Liver (tissue), 9 donors: ENCODE measurements around the gene RASSF7. TPM values are rescaled to one million over a fixed set of nuclear protein-coding genes. Genes with fewer than 3 reads are reported as not detected.
"Not testable (repeated sequence)": the region's sequence is repeated elsewhere in the genome, so short reads cannot be mapped to it uniquely, and the experiment has no call there.

Experiments
- DNase-seq: peaks from one replicate; pipeline ENCODE4 v3.0.0-alpha.2; 2017; ENCODE audit warnings: low spot score
- H3K27ac ChIP-seq, 2 donors: one replicate each; pipeline ENCODE4 v1.7.0; 2013; ENCODE audit warnings: inconsistent platforms in 2 of 2, low read length in 2 of 2, control low read depth in 1 of 2, low read depth in 1 of 2, mild to moderate bottlenecking in 1 of 2
- H3K27me3 ChIP-seq, 4 donors: one replicate each; pipeline versions ENCODE4 v1.6.1 to v1.7.0; 2013; ENCODE audit warnings: low read length in 3 of 4, inconsistent platforms in 1 of 4, mild to moderate bottlenecking in 1 of 4, moderate library complexity in 1 of 4; ENCODE audit not compliant: control insufficient read depth in 4 of 4, insufficient read depth in 4 of 4
- H3K36me3 ChIP-seq, 4 donors: one replicate each; pipeline versions ENCODE4 v1.6.1 to v1.7.0; 2013; ENCODE audit warnings: low read length in 3 of 4, mild to moderate bottlenecking in 3 of 4, low read depth in 1 of 4, moderate library complexity in 1 of 4; ENCODE audit not compliant: control insufficient read depth in 4 of 4, insufficient read depth in 3 of 4
- H3K4me1 ChIP-seq, 4 donors: one replicate each; pipeline versions ENCODE4 v1.6.1 to v1.7.0; 2013; ENCODE audit warnings: low read length in 3 of 4, mild to moderate bottlenecking in 3 of 4, moderate library complexity in 1 of 4; ENCODE audit not compliant: control insufficient read depth in 4 of 4, insufficient read depth in 4 of 4
- H3K4me3 ChIP-seq, 3 donors: one replicate each; pipeline versions ENCODE4 v1.6.1 to v1.7.0; 2013; ENCODE audit warnings: low read length in 3 of 3, control low read depth in 1 of 3, low read depth in 1 of 3, mild to moderate bottlenecking in 1 of 3
- H3K9ac ChIP-seq, 2 donors: one replicate each; pipeline ENCODE4 v1.7.0; 2013; ENCODE audit warnings: low read length in 2 of 2, mild to moderate bottlenecking in 2 of 2, moderate library complexity in 2 of 2, control low read depth in 1 of 2, low read depth in 1 of 2
- H3K9me3 ChIP-seq, 4 donors: one replicate each; pipeline versions ENCODE4 v1.6.1 to v1.7.0; 2013; ENCODE audit warnings: low read length in 3 of 4; ENCODE audit not compliant: control insufficient read depth in 4 of 4
- ATF3 ChIP-seq: IDR thresholded peaks from 2 replicates; pipeline ENCODE4 v1.6.1; 2016; ENCODE audit warnings: antibody characterized with exemption
- CTCF ChIP-seq: fragments of 150-350 bp; IDR thresholded peaks from 2 replicates; pipeline ENCODE4 v1.5.1; 2017; ENCODE audit warnings: improper control_type of control experiment, low read depth, low read length; ENCODE audit not compliant: missing input control
- EGR1 ChIP-seq, 2 donors: IDR thresholded peaks; 2 replicates each; pipeline ENCODE4 v1.6.1; 2016 to 2018; ENCODE audit warnings: antibody characterized with exemption in 2 of 2, low read depth in 2 of 2
- FOXA1 ChIP-seq: IDR thresholded peaks from 2 replicates; pipeline ENCODE4 v1.6.1; 2016; ENCODE audit warnings: antibody characterized with exemption
- FOXA2 ChIP-seq: IDR thresholded peaks from 2 replicates; pipeline ENCODE4 v1.6.1; 2016; ENCODE audit warnings: antibody characterized with exemption
- GABPA ChIP-seq, 2 donors: IDR thresholded peaks in 1 of 2; conservative IDR thresholded peaks in 1 of 2; 2 replicates each; pipeline ENCODE4 v1.6.1; 2016; ENCODE audit warnings: antibody characterized with exemption in 2 of 2, mild to moderate bottlenecking in 1 of 2, moderate library complexity in 1 of 2
- HNF4A ChIP-seq, 2 donors: conservative IDR thresholded peaks; 2 replicates each; pipeline ENCODE4 v1.6.1; 2016; ENCODE audit warnings: antibody characterized with exemption in 2 of 2, mild to moderate bottlenecking in 2 of 2
- HNF4G ChIP-seq: IDR thresholded peaks from 2 replicates; pipeline ENCODE4 v1.6.1; 2016; ENCODE audit warnings: antibody characterized with exemption
- JUND ChIP-seq, 2 donors: IDR thresholded peaks; 2 replicates each; pipeline ENCODE4 v1.6.1; 2016; ENCODE audit warnings: antibody characterized with exemption in 2 of 2
- RAD21 ChIP-seq, 2 donors: IDR thresholded peaks; 2 replicates each; pipeline ENCODE4 v1.6.1; 2016; ENCODE audit warnings: antibody characterized with exemption in 2 of 2, mild to moderate bottlenecking in 2 of 2
- RXRA ChIP-seq, 2 donors: IDR thresholded peaks; 2 replicates each; pipeline ENCODE4 v1.6.1; 2017 to 2018; ENCODE audit warnings: antibody characterized with exemption in 2 of 2, mild to moderate bottlenecking in 1 of 2
- SP1 ChIP-seq: IDR thresholded peaks from 2 replicates; pipeline ENCODE4 v1.6.1; 2018; ENCODE audit warnings: antibody characterized with exemption, mild to moderate bottlenecking
- TAF1 ChIP-seq: conservative IDR thresholded peaks from 2 replicates; pipeline ENCODE4 v1.6.1; 2016; ENCODE audit warnings: antibody characterized with exemption, mild to moderate bottlenecking
- YY1 ChIP-seq: IDR thresholded peaks from 2 replicates; pipeline ENCODE4 v1.6.1; 2016; ENCODE audit warnings: antibody characterized with exemption, mild to moderate bottlenecking
- ZBTB33 ChIP-seq: IDR thresholded peaks from 2 replicates; pipeline ENCODE4 v1.6.1; 2016; ENCODE audit warnings: antibody characterized with exemption
- whole genome bisulfite sequencing: extraction: QIAGEN DNeasy Blood & Tissue Kit; methylation state at CpG from one replicate; pipeline ENCODE4 v1.1.7; 2013; 5-methylcytosine and 5-hydroxymethylcytosine counted together
- polyA plus RNA-seq, 2 donors: library from polyadenylated mRNA; stranded (reverse) in 1 of 2; unstranded in 1 of 2; fragments of 200-250 nt in 1 of 2; fragments of >200 nt in 1 of 2; fragmentation: Nextera tagmentation in 1 of 2; extraction: Ambion mirVana in 1 of 2; gene quantifications; one replicate each; pipeline versions ENCODE4 v1.2.1 to v1.2.3, GENCODE V29; 2013 to 2015
- total RNA-seq, 2 donors: library from RNA; depleted of rRNA; stranded (reverse); fragments of >200 nt; gene quantifications; one replicate each; pipeline ENCODE4 v1.2.3, GENCODE V29; 2014
- donor health status: healthy.
- donor health status: healthy.
- donor health status: healthy.
- donor health status: healthy.
- donor health status: healthy.

RASSF7 gene
- total and polyA plus RNA-seq, 4 donors = 11.5 to 50.4 (median 36.9) TPM

GRCh38 chr11:515131-515530 is 45.6 kb upstream of the RASSF7 start:
- no peak for TF ChIP-seq TAF1
- TF ChIP-seq CTCF = no peak
- no peak for TF ChIP-seq HNF4G
- H3K4me3 ChIP-seq = no peak overlapping the region
- no peak overlapping the region for H3K9ac ChIP-seq
- no peaks in the 10 kb centered on the region for H3K9me3 ChIP-seq
- no peaks in the 10 kb centered on the region for H3K27me3 ChIP-seq
- H3K4me1 ChIP-seq = peaks cover 0 to 5% (median 1%) of the 10 kb centered on the region in 4 donors
- peaks cover 0 to 7% (median 3%) of the 10 kb centered on the region in 4 donors for H3K36me3 ChIP-seq
- no peak for DNase-seq
- WGBS = 96% methylated on average over 6 of the region's 6 CpGs
- no peak overlapping the region for H3K27ac ChIP-seq

- Histone ChIP-seq H3K4me1 (peaks cover 0 to 5% (median 1%) of the 10 kb centered on the region in 4 donors), H3K36me3 (peaks cover 0 to 6% (median 3%) of the 10 kb centered on the region in 4 donors), H3K9me3 (no peaks in the 10 kb centered on the region), H3K27me3 (no peaks in the 10 kb centered on the region), H3K27ac (no peak overlapping the region), H3K4me3 (no peak overlapping the region), H3K9ac (no peak overlapping the region)
- TF ChIP-seq FOXA2 = no peak
- no peak for TF ChIP-seq HNF4G
- no peak for DNase-seq
- WGBS = 98% methylated on average over 4 of the region's 4 CpGs
These were observed 44.4 kb upstream of the RASSF7 start for GRCh38 chr11:516400-516799.

- not testable (repeated sequence) for H3K27me3 ChIP-seq, H3K36me3 ChIP-seq, H3K9me3 ChIP-seq, DNase-seq, H3K4me1 ChIP-seq, H3K27ac ChIP-seq, H3K9ac ChIP-seq, H3K4me3 ChIP-seq
- 97% methylated on average over 43 of the region's 43 CpGs for WGBS
These were observed 43.7 kb upstream of the RASSF7 start for GRCh38 chr11:516918-517685.

- 13% methylated on average over 74 of the region's 74 CpGs for WGBS
- no peak overlapping the region for H3K9ac ChIP-seq
- TF ChIP-seq ZBTB33 (no peak), JUND (IDR thresholded peaks at IDR 0.05) (peak in 1 of 2 donors; percentile 20), EGR1 (IDR thresholded peaks at IDR 0.05; ENCODE audit: low read depth in 2 of 2) (no peak), CTCF (peak; percentile 96), FOXA1 (no peak), RXRA (IDR thresholded peaks at IDR 0.05) (no peak), GABPA (IDR thresholded peaks at IDR 0.05 in 1 of 2, conservative IDR thresholded peaks at IDR 0.05 in 1 of 2) (peak in 1 of 2 donors; percentile 38), ATF3 (no peak), RAD21 (IDR thresholded peaks at IDR 0.05) (peak; percentile 71 to 78), SP1 (peak; percentile 22), YY1 (no peak), HNF4A (conservative IDR thresholded peaks at IDR 0.05) (no peak), FOXA2 (no peak), TAF1 (no peak)
- peaks cover 0 to 5% (median 1%) of the 10 kb centered on the region in 4 donors for H3K4me1 ChIP-seq
- H3K4me3 ChIP-seq = peak overlapping the region in 1 of 3 donors; percentile 17
- no peaks in the 10 kb centered on the region for H3K9me3 ChIP-seq
- peak overlapping the region; percentile 57 to 59 for H3K27ac ChIP-seq
- peaks cover 0 to 2% (median under 1%) of the 10 kb centered on the region in 4 donors for H3K36me3 ChIP-seq
- H3K27me3 ChIP-seq = no peaks in the 10 kb centered on the region
- peak; percentile 95 for DNase-seq
These were observed 42.1 kb upstream of the RASSF7 start for GRCh38 chr11:518463-519202.
